Measurements from ENCODE around the gene IP6K1. TPM values are rescaled to one million over a fixed set of nuclear protein-coding genes. Genes with fewer than 3 reads are reported as not detected.

Gene IP6K1
- total RNA-seq, 1 donor from 2014 or later = 37.7 TPM

DNA sequence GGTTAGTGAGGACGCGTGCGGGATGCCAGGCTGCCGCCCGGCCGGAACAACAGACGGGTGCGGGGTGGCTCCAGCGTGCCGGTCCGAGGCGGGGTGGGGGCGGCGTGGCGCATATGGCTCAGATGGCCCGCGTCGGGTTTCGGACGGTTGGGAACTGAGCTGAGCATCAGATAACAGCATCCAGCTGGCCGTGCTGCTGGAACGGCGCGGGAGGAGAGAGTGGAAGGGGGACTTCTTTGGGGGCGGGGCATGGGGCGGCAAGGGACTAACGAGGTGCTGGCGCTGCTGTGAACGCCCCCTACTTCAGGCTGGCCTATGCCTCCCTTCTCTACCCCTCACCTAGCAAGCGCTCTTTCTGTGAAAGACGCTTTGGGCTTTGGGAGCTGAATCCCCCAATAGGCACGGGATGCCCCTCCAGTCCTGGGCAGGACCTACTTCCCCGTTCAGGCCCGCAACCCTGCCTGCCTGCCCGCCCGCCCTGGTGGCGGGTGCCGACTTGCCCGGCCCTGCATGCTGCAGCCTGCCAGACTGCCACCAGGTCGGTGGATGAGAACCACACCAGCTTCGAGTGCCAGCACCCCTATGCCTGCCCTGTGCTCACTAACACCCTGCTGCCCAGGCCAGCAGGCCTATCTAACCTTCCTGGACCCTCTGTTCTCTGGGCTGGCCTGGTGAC, 17.3 kb upstream of the IP6K1 start:
- Histone ChIP-seq H3K4me3 (ENCODE audit: low read depth, low read length) (peak overlapping the region; percentile 56), H3K36me3 (ENCODE audit: control insufficient read depth, insufficient read depth, low read length) (no peaks in the 10 kb centered on the region), H3K27me3 (ENCODE audit: control insufficient read depth, insufficient read depth, low read length) (peaks cover 18% of the 10 kb centered on the region)
- DNase-seq (ENCODE audit: low read depth) = no peak
- TF ChIP-seq, protein P1, sequence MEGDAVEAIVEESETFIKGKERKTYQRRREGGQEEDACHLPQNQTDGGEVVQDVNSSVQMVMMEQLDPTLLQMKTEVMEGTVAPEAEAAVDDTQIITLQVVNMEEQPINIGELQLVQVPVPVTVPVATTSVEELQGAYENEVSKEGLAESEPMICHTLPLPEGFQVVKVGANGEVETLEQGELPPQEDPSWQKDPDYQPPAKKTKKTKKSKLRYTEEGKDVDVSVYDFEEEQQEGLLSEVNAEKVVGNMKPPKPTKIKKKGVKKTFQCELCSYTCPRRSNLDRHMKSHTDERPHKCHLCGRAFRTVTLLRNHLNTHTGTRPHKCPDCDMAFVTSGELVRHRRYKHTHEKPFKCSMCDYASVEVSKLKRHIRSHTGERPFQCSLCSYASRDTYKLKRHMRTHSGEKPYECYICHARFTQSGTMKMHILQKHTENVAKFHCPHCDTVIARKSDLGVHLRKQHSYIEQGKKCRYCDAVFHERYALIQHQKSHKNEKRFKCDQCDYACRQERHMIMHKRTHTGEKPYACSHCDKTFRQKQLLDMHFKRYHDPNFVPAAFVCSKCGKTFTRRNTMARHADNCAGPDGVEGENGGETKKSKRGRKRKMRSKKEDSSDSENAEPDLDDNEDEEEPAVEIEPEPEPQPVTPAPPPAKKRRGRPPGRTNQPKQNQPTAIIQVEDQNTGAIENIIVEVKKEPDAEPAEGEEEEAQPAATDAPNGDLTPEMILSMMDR (IDR thresholded peaks at IDR 0.05; ENCODE audit: insufficient read depth, low read length, poor library complexity, severe bottlenecking) = no peak

- TF ChIP-seq, protein P1 (IDR thresholded peaks at IDR 0.05; ENCODE audit: insufficient read depth, low read length, poor library complexity, severe bottlenecking) = peak; percentile 96
- DNase-seq (ENCODE audit: low read depth) = no peak
Measured at GRCh38 chr3:49802719-49803464, 16.6 kb upstream of the IP6K1 start, which contains the start of gene INKA1. INKA1 (plus strand) TSS chr3:49803261; CDS start chr3:49803393, 132 bp downstream.

GRCh38 chr3:49801160-49801559, 14.8 kb upstream of the IP6K1 start:
- TF ChIP-seq, protein P1 (IDR thresholded peaks at IDR 0.05; ENCODE audit: insufficient read depth, low read length, poor library complexity, severe bottlenecking) = no peak
- no peak for DNase-seq (ENCODE audit: low read depth)
- peaks cover 18% of the 10 kb centered on the region for H3K27me3 ChIP-seq (ENCODE audit: control insufficient read depth, insufficient read depth, low read length)
- H3K4me3 ChIP-seq (ENCODE audit: low read depth, low read length) = no peak overlapping the region
- H3K36me3 ChIP-seq (ENCODE audit: control insufficient read depth, insufficient read depth, low read length) = no peaks in the 10 kb centered on the region

More at GRCh38 chr3:49802719-49803464, 16.6 kb upstream of the IP6K1 start, which contains the start of gene INKA1:
- peak within 1 kb of the TSS; percentile 56 for H3K4me3 ChIP-seq (ENCODE audit: low read depth, low read length)
- no peaks in the 10 kb centered on the region for H3K36me3 ChIP-seq (ENCODE audit: control insufficient read depth, insufficient read depth, low read length)
- H3K27me3 ChIP-seq (ENCODE audit: control insufficient read depth, insufficient read depth, low read length) = peaks cover 18% of the 10 kb centered on the region

- H3K36me3 ChIP-seq (ENCODE audit: control insufficient read depth, insufficient read depth, low read length) = no peaks in the 10 kb centered on the region
- TF ChIP-seq, protein P1 (IDR thresholded peaks at IDR 0.05; ENCODE audit: insufficient read depth, low read length, poor library complexity, severe bottlenecking) = no peak
- peaks cover 16% of the 10 kb centered on the region for H3K27me3 ChIP-seq (ENCODE audit: control insufficient read depth, insufficient read depth, low read length)
- H3K4me3 ChIP-seq (ENCODE audit: low read depth, low read length) = no peak within 1 kb of the TSS
- DNase-seq (ENCODE audit: low read depth) = no peak
Measured at GRCh38 chr3:49799761-49800160, 13.4 kb upstream of the IP6K1 start, which contains the start of gene CDHR4. CDHR4 (minus strand) TSS chr3:49799873; CDS start chr3:49799812, 61 bp downstream.

- Histone ChIP-seq H3K27me3 (ENCODE audit: control insufficient read depth, insufficient read depth, low read length) (peaks cover 9% of the 10 kb centered on the region), H3K4me3 (ENCODE audit: low read depth, low read length) (no peak overlapping the region), H3K36me3 (ENCODE audit: control insufficient read depth, insufficient read depth, low read length) (no peaks in the 10 kb centered on the region)
- TF ChIP-seq, protein P1 (IDR thresholded peaks at IDR 0.05; ENCODE audit: insufficient read depth, low read length, poor library complexity, severe bottlenecking) = no peak
- no peak for DNase-seq (ENCODE audit: low read depth)
Measured at GRCh38 chr3:49799105-49799504, 12.8 kb upstream of the IP6K1 start.
